ENCODE data around the gene TSPEAR. TPM values are rescaled to one million over a fixed set of nuclear protein-coding genes. Genes with fewer than 3 reads are reported as not detected.
"Not testable (repeated sequence)": the region's sequence is repeated elsewhere in the genome, so short reads cannot be mapped to it uniquely, and the experiment has no call there.

TSPEAR gene
- total RNA-seq, 4 donors from 2014 or later = not detected

DNA sequence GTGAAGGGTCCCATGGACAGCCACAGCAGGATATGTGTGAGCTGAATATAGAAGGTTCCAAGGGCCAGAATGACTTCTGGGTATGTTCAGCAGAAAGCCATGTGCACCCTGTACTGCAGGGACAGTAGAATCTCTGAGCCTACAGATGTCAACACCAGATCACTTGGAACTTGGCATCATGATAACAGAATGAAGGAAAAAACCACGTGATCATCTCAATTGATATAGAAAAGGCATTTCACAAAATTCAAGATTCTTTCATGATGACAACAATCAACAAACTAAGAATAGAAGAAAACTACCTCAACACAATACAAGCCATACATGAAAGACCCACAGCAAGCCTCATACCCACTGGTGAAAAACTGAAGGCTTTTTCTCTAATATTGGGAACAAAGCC is 43.8 kb downstream of the TSPEAR start:
- Histone ChIP-seq H3K27ac (no peak overlapping the region), H3K36me3 (no peaks in the 10 kb centered on the region), H3K9me3 (no peaks in the 10 kb centered on the region), H3K4me1 (no peaks in the 10 kb centered on the region), H3K4me3 (no peak overlapping the region), H3K27me3 (peaks cover 0 to 3% (median 0%) of the 10 kb centered on the region in 3 donors)
- in situ Hi-C loops (cut with MboI; ENCODE audit: low sequenced_read_pairs in 4 of 4) = no loop called here
- TF ChIP-seq POLR2A (IDR thresholded peaks at IDR 0.05) = no peak
- TF ChIP-seq, protein P1, sequence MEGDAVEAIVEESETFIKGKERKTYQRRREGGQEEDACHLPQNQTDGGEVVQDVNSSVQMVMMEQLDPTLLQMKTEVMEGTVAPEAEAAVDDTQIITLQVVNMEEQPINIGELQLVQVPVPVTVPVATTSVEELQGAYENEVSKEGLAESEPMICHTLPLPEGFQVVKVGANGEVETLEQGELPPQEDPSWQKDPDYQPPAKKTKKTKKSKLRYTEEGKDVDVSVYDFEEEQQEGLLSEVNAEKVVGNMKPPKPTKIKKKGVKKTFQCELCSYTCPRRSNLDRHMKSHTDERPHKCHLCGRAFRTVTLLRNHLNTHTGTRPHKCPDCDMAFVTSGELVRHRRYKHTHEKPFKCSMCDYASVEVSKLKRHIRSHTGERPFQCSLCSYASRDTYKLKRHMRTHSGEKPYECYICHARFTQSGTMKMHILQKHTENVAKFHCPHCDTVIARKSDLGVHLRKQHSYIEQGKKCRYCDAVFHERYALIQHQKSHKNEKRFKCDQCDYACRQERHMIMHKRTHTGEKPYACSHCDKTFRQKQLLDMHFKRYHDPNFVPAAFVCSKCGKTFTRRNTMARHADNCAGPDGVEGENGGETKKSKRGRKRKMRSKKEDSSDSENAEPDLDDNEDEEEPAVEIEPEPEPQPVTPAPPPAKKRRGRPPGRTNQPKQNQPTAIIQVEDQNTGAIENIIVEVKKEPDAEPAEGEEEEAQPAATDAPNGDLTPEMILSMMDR (IDR thresholded peaks at IDR 0.05 in 4 of 5, conservative IDR thresholded peaks at IDR 0.05 in 1 of 5) = no peak
- intact Hi-C loops (cut with DNase I; ENCODE audit: low total_unique reads) = no loop called here
- DNase-seq (no peak), ATAC-seq (no peak)

DNA sequence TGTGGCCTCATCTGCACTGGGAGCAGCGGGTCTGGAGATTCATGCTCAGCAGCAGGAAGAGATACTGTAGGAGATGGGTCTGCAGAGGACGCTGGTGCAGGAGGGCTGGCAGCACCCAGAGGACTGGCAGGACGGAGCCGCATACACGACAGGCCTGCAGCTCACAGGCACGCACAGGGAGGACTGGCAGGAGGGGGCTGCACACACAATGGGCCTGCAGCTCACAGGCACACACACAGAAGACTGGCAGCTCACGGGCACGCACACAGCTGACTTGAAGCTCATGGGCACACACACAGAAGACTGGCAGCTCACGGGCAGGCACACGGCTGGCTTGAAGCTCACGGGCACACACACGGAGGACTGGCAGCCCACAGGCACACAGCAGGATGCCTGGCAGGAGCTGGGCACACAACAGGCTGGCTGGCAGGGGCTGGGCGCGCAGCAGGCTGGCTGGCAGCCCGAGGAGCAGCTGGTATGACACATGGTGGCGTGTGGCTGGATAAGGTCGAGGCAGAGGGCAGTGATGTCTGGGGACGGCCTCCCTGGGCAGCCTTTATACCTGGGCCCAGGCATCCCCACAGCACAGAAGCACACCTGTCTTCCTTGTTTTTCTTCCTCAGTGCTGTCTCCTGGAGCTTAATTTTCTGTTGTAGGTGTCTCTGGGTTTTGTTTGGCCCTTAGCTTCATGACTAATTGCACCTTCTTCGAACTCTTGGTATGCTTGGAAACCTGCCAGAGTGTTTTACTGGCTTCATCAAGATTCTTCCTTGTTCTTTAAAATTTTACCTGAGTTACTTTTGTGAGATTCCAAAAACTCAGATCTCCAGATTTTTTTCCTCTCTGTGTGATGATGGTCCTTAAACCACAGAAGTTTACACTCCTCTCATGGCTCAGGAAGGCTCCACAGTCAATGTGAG is 44.7 kb downstream of the TSPEAR start, which contains the start of gene KRTAP12-2:
TSS of gene KRTAP12-2 (minus strand) at position 527 of the 920 bp plus-strand sequence. CDS start at position 486, 41 bp downstream.
- Histone ChIP-seq H3K9me3 (no peaks in the 10 kb centered on the region), H3K27ac (no peak within 1 kb of the TSS), H3K4me3 (no peak within 1 kb of the TSS), H3K27me3 (peaks cover 0 to 3% (median 0%) of the 10 kb centered on the region in 3 donors), H3K36me3 (no peaks in the 10 kb centered on the region), H3K4me1 (no peaks in the 10 kb centered on the region)
- TF ChIP-seq, protein P1 (IDR thresholded peaks at IDR 0.05 in 4 of 5, conservative IDR thresholded peaks at IDR 0.05 in 1 of 5) = no peak
- TF ChIP-seq POLR2A (IDR thresholded peaks at IDR 0.05) = no peak
- ATAC-seq (no peak), DNase-seq (no peak)
- in situ Hi-C loops (cut with MboI; ENCODE audit: low sequenced_read_pairs in 4 of 4) (no loop called here), intact Hi-C loops (cut with DNase I; ENCODE audit: low total_unique reads) (no loop called here)

DNA sequence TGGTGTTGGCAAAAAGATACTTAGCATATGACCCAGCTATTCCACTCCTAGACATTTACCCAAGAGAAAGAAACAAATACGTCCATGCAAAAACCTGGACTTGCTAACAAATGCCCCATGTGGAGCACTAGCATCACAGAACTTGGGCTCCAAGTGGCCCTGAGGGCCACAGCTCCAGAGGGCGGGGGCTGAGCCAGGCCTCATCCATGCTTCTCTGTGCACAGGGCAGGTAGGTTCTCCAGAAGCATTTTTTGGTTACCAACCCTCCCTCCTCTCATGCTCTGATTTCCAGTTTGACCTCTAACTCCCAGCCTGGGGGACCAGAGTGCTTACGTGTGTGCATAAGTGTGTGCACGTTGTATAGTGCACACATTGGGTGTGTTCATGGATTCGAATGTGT is 46.7 kb downstream of the TSPEAR start:
- Histone ChIP-seq H3K27me3 (peaks cover 0 to 3% (median 0%) of the 10 kb centered on the region in 3 donors), H3K36me3 (no peaks in the 10 kb centered on the region), H3K27ac (no peak overlapping the region), H3K4me3 (no peak overlapping the region), H3K9me3 (no peaks in the 10 kb centered on the region), H3K4me1 (no peaks in the 10 kb centered on the region)
- intact Hi-C loops (cut with DNase I; ENCODE audit: low total_unique reads) (no loop called here), in situ Hi-C loops (cut with MboI; ENCODE audit: low sequenced_read_pairs in 4 of 4) (no loop called here)
- ATAC-seq (no peak), DNase-seq (no peak)
- no peak for TF ChIP-seq POLR2A (IDR thresholded peaks at IDR 0.05)
- TF ChIP-seq, protein P1 (IDR thresholded peaks at IDR 0.05 in 4 of 5, conservative IDR thresholded peaks at IDR 0.05 in 1 of 5) = no peak

DNA sequence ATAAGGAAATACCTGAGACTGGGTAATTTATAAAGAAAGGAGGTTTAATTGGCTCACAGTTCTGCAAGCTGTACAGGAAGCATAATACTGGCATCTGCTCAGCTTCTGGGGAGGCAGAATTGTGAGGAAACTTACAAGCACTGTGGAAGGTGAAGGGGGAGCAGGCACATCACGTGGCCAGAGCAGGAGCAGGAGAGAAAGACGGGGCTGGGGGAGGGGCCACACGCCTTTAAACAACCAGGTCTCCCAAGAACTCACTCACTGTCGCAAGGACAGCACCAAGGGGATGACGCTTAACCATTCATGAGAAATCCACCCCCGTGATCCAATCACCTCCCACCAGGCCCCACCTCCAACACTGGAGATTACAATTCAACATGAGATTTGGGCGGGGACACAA is 49.8 kb downstream of the TSPEAR start:
- H3K27ac ChIP-seq; H3K9me3 ChIP-seq; H3K4me1 ChIP-seq; H3K27me3 ChIP-seq; in situ Hi-C loops (cut with MboI; ENCODE audit: low sequenced_read_pairs in 4 of 4); DNase-seq; intact Hi-C loops (cut with DNase I; ENCODE audit: low total_unique reads); ATAC-seq; H3K36me3 ChIP-seq; H3K4me3 ChIP-seq: not testable (repeated sequence)

DNA sequence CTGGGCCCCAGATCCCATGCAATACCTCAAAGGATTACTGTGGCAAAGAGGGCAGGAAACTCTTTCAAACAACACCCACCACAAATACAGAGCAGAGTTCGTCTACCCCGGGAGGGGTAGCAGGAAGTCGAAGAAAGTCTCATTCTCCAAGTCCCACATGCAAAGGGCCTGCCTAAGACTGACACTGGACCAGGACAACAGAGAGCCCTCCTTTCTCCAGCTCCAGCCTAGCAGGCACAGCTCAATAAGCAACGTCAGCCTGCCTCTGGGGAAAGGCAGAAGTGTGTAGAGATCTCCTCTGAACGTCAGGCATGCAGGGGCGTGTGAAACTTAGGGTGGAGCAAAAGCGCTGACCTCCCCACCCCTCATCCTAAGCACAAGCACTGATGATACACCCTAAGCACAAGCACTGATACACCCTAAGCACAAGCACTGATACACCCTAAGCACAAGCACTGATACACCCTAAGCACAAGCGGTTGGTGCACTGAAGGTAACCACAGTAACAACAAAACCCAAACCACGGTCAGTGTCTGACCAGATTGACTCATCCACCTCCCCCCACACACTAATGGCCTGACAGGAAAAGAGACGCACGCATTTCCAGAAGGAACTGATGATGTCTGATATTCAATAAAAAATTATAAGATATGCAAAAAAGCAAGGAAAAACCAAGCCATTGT is 52.3 kb downstream of the TSPEAR start:
- no peak overlapping the region for H3K27ac ChIP-seq
- intact Hi-C loops (cut with DNase I; ENCODE audit: low total_unique reads) = no loop called here
- no peak for TF ChIP-seq POLR2A (IDR thresholded peaks at IDR 0.05)
- TF ChIP-seq, protein P1 (IDR thresholded peaks at IDR 0.05 in 4 of 5, conservative IDR thresholded peaks at IDR 0.05 in 1 of 5) = no peak

More for the DNA sequence above, 52.3 kb downstream of the TSPEAR start:
- no peak for ATAC-seq
- in situ Hi-C loops (cut with MboI; ENCODE audit: low sequenced_read_pairs in 4 of 4) = no loop called here
- Histone ChIP-seq H3K4me3 (no peak overlapping the region), H3K36me3 (no peaks in the 10 kb centered on the region), H3K27me3 (peaks cover 0 to 8% (median 4%) of the 10 kb centered on the region in 3 donors), H3K4me1 (no peaks in the 10 kb centered on the region), H3K9me3 (no peaks in the 10 kb centered on the region)
- no peak for DNase-seq

Measured in gastrocnemius medialis (tissue), 4 donors.